MCF 10A (cell line): ENCODE results near the gene CFAP119. TPM values are rescaled to one million over a fixed set of nuclear protein-coding genes. Genes with fewer than 3 reads are reported as not detected.
"Not testable (repeated sequence)": the region's sequence is repeated elsewhere in the genome, so short reads cannot be mapped to it uniquely, and the experiment has no call there.

Source experiments
- Bru-seq: library from RNA; stranded (reverse); fragments of 400-500 nt; gene quantifications from one replicate; lab custom pipeline; 2021; lab: Mats Ljungman, UMichigan
- BruChase-seq, 2 experiments: library from RNA; stranded (reverse); fragments of 400-500 nt; gene quantifications; one replicate each; lab custom pipeline; 2021; lab: Mats Ljungman, UMichigan
- BruUV-seq: library from RNA; stranded (reverse); fragments of 400-500 nt; replicated peaks from 2 replicates; lab custom pipeline; 2021; lab: Mats Ljungman, UMichigan
- CTCF ChIA-PET: fragments of 300-600 bp; sonication (Branson Sonifier 250); formaldehyde crosslinking; extraction: SDS; loops from one replicate; lab custom pipeline; 2021; ENCODE audit warnings: antibody characterized with exemption, inconsistent platforms; lab: Yijun Ruan, JAX
- POLR2A ChIA-PET: fragments of 300-600, 350-650 bp; sonication (Branson Sonifier 250); formaldehyde crosslinking; extraction: SDS; loops from one replicate; lab custom pipeline; 2020; ENCODE audit warnings: antibody characterized with exemption, inconsistent platforms; lab: Yijun Ruan, JAX
- DNase-seq: peaks from one replicate; pipeline ENCODE4 v3.0.0-alpha.2; 2018; ENCODE audit not compliant: unreplicated experiment
- H3K27ac Mint-ChIP-seq: one replicate; pipeline ENCODE4 v1.8.0; 2022; ENCODE audit warnings: mild to moderate bottlenecking, low read depth, mixed read lengths; ENCODE audit not compliant: unreplicated experiment
- H3K27me3 Mint-ChIP-seq: one replicate; pipeline ENCODE4 v1.8.0; 2022; ENCODE audit warnings: mixed read lengths; ENCODE audit not compliant: insufficient read depth, unreplicated experiment
- H3K36me3 Mint-ChIP-seq: one replicate; pipeline ENCODE4 v1.8.0; 2022; ENCODE audit warnings: mild to moderate bottlenecking, moderate library complexity, mixed read lengths; ENCODE audit not compliant: insufficient read depth, unreplicated experiment
- H3K4me1 Mint-ChIP-seq: one replicate; pipeline ENCODE4 v1.8.0; 2022; ENCODE audit warnings: mixed read lengths; ENCODE audit not compliant: insufficient read depth, unreplicated experiment
- H3K4me3 Mint-ChIP-seq: one replicate; pipeline ENCODE4 v1.8.0; 2022; ENCODE audit warnings: mild to moderate bottlenecking, moderate library complexity, mixed read lengths; ENCODE audit not compliant: unreplicated experiment
- H3K9me3 Mint-ChIP-seq: one replicate; pipeline ENCODE4 v1.8.0; 2022; ENCODE audit warnings: mixed read lengths; ENCODE audit not compliant: unreplicated experiment
- intact Hi-C: fragments of 100-400 bp; cut with micrococcal nuclease; formaldehyde crosslinking; loops from 2 replicates; pipeline ENCODE4 v1.14.1; 2022
- long read RNA-seq: library from polyadenylated mRNA; stranded (forward); transcript quantifications from one replicate; pipeline ENCODE4 v2.0.0, GENCODE V29; 2022
- total RNA-seq: library from RNA; stranded (reverse); gene quantifications from 2 replicates; pipeline ENCODE4 v1.2.3, GENCODE V29; 2022
- TF ChIP-seq, protein P1 (sequence below): fragments of 200-600 bp; IDR thresholded peaks from one replicate; pipeline ENCODE4 v1.8.0; 2022; ENCODE audit warnings: antibody characterized with exemption, mild to moderate bottlenecking; ENCODE audit not compliant: unreplicated experiment

The CFAP119 gene
- 4.8 and 5.2 TPM in 2 replicates for total RNA-seq
- Bru-seq, nascent RNA: percentile 29 among the genes with signal in this experiment
- percentile 32 among the genes with signal in this experiment for BruChase-seq, experiment 1, labeled RNA remaining after a 6-hour chase
- BruChase-seq, experiment 2, labeled RNA remaining after a 2-hour chase: percentile 27 among the genes with signal in this experiment
- long read RNA-seq, partial matches to known transcripts: 0 of 4 reads
- long read RNA-seq, other reads (novel, unspliced or antisense): 3 of 4 reads

DNA sequence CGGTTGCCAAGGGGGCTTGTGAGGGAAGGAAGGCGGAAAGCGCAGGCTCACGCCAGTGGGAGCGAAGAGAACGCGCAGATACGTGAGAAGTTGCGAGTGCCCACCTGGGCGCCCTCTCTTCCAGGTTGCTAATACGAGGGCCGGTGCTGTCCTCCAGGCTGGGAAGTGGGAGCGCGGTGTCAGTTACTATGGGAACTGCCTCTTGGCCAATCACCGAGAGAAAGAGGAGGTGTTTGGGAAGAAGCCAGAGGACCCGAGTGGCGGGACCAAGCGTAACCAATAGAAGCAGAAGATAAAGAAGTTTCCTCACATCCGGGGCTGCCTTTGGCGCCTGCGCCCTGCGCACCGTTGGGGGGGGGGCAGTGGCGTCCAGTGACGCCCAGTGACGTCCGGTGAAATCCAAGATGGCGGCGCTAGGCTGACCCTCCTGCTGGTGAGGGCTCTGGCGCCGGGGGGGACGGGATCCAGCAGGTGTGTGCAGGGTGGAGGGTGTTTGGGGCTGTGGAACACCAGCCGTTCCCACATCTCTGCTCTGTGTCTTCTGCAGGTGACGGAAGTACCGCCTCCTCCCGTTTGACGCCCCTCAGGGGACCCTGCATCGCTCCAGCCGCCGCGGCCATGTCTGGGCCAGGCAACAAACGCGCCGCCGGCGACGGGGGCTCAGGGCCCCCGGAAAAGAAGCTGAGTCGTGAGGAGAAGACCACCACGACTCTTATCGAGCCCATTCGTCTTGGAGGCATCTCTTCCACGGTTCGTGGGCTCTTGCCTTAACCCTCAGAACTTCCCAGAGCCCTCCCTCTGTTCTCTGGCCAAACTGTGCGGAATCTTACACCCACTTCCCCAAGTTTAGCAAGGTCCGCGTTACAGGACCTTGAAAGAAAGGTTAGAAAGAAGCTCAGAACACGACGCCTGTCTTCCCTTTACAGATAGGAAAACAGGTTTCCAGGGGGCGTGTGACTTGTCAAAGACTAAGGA is at the start of gene CFAP119, which contains the start of gene RNF40:
CFAP119 (minus strand) TSS at position 135 of the 975 bp plus-strand sequence. CDS start 314 bp downstream, outside the sequence.
RNF40 (plus strand) TSS at position 395 of the 975 bp plus-strand sequence; CDS start at position 619, 224 bp downstream.
- Mint-ChIP-seq H3K27me3 (no peaks in the 10 kb centered on the region), H3K4me3 (peak within 1 kb of the TSS; percentile 87), H3K9me3 (no peaks in the 10 kb centered on the region), H3K36me3 (peaks cover 45% of the 10 kb centered on the region), H3K27ac (peak within 1 kb of the TSS; percentile 88), H3K4me1 (peaks cover 17% of the 10 kb centered on the region)
- intact Hi-C loops: loop anchor here (1.0 kb wide), 1 partner anchor 21 kb away; no protein-coding TSS in a partner anchor
- TF ChIP-seq, protein P1, sequence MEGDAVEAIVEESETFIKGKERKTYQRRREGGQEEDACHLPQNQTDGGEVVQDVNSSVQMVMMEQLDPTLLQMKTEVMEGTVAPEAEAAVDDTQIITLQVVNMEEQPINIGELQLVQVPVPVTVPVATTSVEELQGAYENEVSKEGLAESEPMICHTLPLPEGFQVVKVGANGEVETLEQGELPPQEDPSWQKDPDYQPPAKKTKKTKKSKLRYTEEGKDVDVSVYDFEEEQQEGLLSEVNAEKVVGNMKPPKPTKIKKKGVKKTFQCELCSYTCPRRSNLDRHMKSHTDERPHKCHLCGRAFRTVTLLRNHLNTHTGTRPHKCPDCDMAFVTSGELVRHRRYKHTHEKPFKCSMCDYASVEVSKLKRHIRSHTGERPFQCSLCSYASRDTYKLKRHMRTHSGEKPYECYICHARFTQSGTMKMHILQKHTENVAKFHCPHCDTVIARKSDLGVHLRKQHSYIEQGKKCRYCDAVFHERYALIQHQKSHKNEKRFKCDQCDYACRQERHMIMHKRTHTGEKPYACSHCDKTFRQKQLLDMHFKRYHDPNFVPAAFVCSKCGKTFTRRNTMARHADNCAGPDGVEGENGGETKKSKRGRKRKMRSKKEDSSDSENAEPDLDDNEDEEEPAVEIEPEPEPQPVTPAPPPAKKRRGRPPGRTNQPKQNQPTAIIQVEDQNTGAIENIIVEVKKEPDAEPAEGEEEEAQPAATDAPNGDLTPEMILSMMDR: no peak
- TSS peak; percentile 65 for BruUV-seq
- peak; percentile 98 for DNase-seq
- CTCF ChIA-PET: interaction anchor here (1.1 kb wide), 1 partner anchor 83 kb away, joined by 3 read pairs; no protein-coding TSS in a partner anchor
- POLR2A ChIA-PET: interaction anchor here (0.7 to 5.9 kb wide), 11 partner anchors 9 to 77 kb away, joined by 3 to 55 read pairs (median 7); partner anchors contain the start of gene PHKG2

DNA sequence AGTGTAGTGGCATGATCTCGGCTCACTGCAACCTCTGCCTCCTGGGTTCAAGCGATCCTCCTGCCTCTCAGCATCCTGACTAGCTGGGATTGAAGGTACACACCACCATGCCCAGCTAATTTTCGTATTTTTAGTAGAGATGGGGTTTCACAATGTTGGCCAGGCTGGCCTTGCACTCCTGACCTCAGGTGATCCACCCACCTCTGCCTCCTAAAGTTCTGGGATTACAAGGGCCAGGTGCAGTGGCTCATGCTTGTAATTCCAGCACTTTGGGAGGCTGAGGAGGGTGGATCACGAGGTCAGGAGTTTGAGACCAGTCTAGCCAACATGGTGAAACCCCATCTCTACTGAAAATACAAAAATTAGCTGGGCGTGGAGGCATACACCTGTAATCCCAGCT is 47.8 kb upstream of the CFAP119 start:
- DNase-seq, BruUV-seq, H3K27ac Mint-ChIP-seq, H3K4me3 Mint-ChIP-seq, H3K36me3 Mint-ChIP-seq, H3K9me3 Mint-ChIP-seq, POLR2A ChIA-PET, H3K4me1 Mint-ChIP-seq, H3K27me3 Mint-ChIP-seq: not testable (repeated sequence)
- intact Hi-C loops: loop anchor here (5.0 kb wide), 1 partner anchor 32 kb away; no protein-coding TSS in a partner anchor
- CTCF ChIA-PET: interaction anchor here (0.7 to 1.6 kb wide), 2 partner anchors 51 to 92 kb away, joined by 3 to 5 read pairs; no protein-coding TSS in a partner anchor

DNA sequence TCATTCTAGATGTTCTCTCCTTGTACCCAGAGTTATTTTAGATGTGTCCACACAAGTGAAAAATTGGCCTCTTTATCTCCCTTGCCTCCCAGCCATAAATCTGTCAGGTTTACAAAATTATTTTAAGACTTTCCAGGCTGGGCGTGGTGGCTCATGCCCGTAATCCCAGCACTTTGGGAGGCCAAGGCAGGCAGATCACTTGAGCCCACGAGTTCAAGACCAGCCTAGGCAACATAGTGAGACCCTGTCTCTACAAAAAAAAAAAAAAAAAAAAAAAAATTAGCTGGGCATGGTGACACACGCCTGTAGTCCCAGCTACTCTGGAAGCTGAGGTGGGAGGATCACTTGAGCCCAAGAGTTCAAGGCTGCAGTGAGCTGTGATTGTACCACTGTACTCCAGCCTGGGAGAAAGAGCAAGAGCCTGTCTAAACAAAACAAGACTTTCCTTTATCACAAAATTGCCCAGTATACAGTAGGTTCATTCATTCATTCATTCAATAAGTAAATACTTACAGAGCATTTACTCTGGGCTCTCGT is 47.1 kb upstream of the CFAP119 start:
- H3K27ac Mint-ChIP-seq, H3K9me3 Mint-ChIP-seq, H3K27me3 Mint-ChIP-seq, H3K4me3 Mint-ChIP-seq, H3K4me1 Mint-ChIP-seq, POLR2A ChIA-PET, H3K36me3 Mint-ChIP-seq, intact Hi-C loops, BruUV-seq, DNase-seq, CTCF ChIA-PET: not testable (repeated sequence)

DNA sequence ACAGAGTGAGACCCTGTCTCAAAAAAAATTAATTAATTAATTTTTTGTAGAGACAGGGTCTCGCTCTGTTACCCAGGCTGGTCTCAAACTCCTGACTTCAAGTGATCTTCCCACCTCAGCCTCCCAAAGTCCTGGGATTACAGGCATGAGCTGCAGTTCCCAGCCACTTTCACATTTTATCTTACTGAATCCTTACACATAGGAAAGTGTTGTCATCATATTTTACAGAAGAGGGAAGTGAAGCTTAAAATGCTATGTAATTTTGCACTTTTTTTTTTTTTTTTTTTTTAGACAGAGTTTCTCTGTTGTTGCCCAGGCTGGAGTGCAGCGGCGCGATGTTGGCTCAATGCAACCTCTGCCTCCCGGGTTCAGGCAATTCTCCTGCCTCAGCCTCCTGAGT is 46.3 kb upstream of the CFAP119 start:
- Mint-ChIP-seq H3K27me3 (no peaks in the 10 kb centered on the region), H3K4me1 (peaks cover 10% of the 10 kb centered on the region), H3K9me3 (no peaks in the 10 kb centered on the region), H3K36me3 (no peaks in the 10 kb centered on the region), H3K4me3 (no peak overlapping the region), H3K27ac (no peak overlapping the region)
- ChIA-PET POLR2A (interaction anchor here (0.6 to 4.3 kb wide), 2 partner anchors 13 to 105 kb away, joined by 3 to 45 read pairs; no protein-coding TSS in a partner anchor), CTCF (interaction anchor here (0.6 to 1.8 kb wide), 4 partner anchors 30 to 1049 kb away, joined by 3 to 6 read pairs (median 4); no protein-coding TSS in a partner anchor)
- intact Hi-C loops: no loop called here
- TF ChIP-seq, protein P1: no peak
- no peak for DNase-seq
- no TSS peak for BruUV-seq
